DOHH2 (cell line): ENCODE results near the gene DBET.

Source experiments
- CTCF ChIP-seq: fragments of 200-600 bp; sonication (generic); IDR thresholded peaks from one replicate; pipeline ENCODE4 v1.5.1; 2014; ENCODE audit warnings: antibody characterized with exemption, mild to moderate bottlenecking, low read depth, low read length; ENCODE audit not compliant: poor library complexity, severe bottlenecking
- EZH2phosphoT487 ChIP-seq: fragments of 200-600 bp; sonication (generic); IDR thresholded peaks from 2 replicates; pipeline ENCODE4 v1.6.1; 2017; ENCODE audit warnings: borderline replicate concordance, mild to moderate bottlenecking, antibody characterized with exemption, low read length, moderate library complexity, mixed read lengths

- no peak for TF ChIP-seq CTCF
- no peak for TF ChIP-seq EZH2phosphoT487
Observed at GRCh38 chr4:190019023-190019858, 45.1 kb upstream of the DBET start.
